GM12891 (cell line): ENCODE measurements around the gene DAW1.

ENCODE experiments used
- PAX5 ChIP-seq: IDR thresholded peaks from 2 replicates; pipeline ENCODE4 v1.6.1; 2011; ENCODE audit warnings: low read length, moderate library complexity, mild to moderate bottlenecking; ENCODE audit not compliant: insufficient read depth, severe bottlenecking
- POLR2A ChIP-seq: IDR thresholded peaks from 2 replicates; pipeline ENCODE4 v1.6.1; 2011; ENCODE audit warnings: low read depth, low read length, control low read depth
- POLR2AphosphoS5 ChIP-seq: IDR thresholded peaks from 2 replicates; pipeline ENCODE4 v1.6.1; 2011; ENCODE audit warnings: low read depth, low read length, control low read depth
- POU2F2 ChIP-seq: IDR thresholded peaks from 2 replicates; pipeline ENCODE4 v1.6.1; 2011; ENCODE audit warnings: low read depth, mild to moderate bottlenecking, control low read depth, low read length, moderate library complexity
- SPI1 ChIP-seq: IDR thresholded peaks from 2 replicates; pipeline ENCODE4 v1.6.1; 2011; ENCODE audit warnings: low read depth, low read length, control low read depth
- TAF1 ChIP-seq: IDR thresholded peaks from 2 replicates; pipeline ENCODE4 v1.6.1; 2011; ENCODE audit warnings: low read depth, low read length, control low read depth

- TF ChIP-seq POU2F2 (no peak), POLR2AphosphoS5 (no peak), POLR2A (no peak), TAF1 (no peak), PAX5 (no peak), SPI1 (no peak)
Measured at GRCh38 chr2:227861011-227861410, 10.4 kb upstream of the DAW1 start.
